Esophagus muscularis mucosa (tissue), 4 donors: ENCODE results near the gene BNIP3. TPM values are rescaled to one million over a fixed set of nuclear protein-coding genes. Genes with fewer than 3 reads are reported as not detected.

Source experiments
- DNase-seq: peaks from one replicate; pipeline ENCODE4 v3.0.0-alpha.2; 2017; ENCODE audit errors: extremely low spot score
- H3K27ac ChIP-seq, 4 donors: fragments of 200-600 bp; sonication (generic); replicated peaks in 1 of 4; 1 replicate in 3 of 4; 2 replicates in 1 of 4; pipeline ENCODE4 v1.5.1; 2016 to 2019; ENCODE audit warnings: mild to moderate bottlenecking in 1 of 4
- H3K27me3 ChIP-seq, 4 donors: fragments of 200-600 bp; sonication (generic); one replicate each; pipeline versions ENCODE4 v1.5.1 to v1.6.0; 2016 to 2019
- H3K36me3 ChIP-seq, 4 donors: fragments of 200-600 bp; sonication (generic); one replicate each; pipeline ENCODE4 v1.5.1; 2016 to 2019
- H3K4me1 ChIP-seq, 4 donors: fragments of 200-600 bp; sonication (generic); one replicate each; pipeline ENCODE4 v1.5.1; 2016 to 2019
- H3K4me3 ChIP-seq, 4 donors: fragments of 200-600 bp; sonication (generic); 1 replicate in 2 of 4; 2 replicates in 2 of 4; pipeline ENCODE4 v1.5.1; 2016 to 2019; ENCODE audit warnings: mild to moderate bottlenecking in 4 of 4, moderate library complexity in 1 of 4
- H3K9me3 ChIP-seq, 4 donors: fragments of 200-600 bp; sonication (generic); 1 replicate in 3 of 4; 2 replicates in 1 of 4; pipeline ENCODE4 v1.5.1; 2016 to 2019
- EP300 ChIP-seq: sonication (generic); formaldehyde crosslinking; IDR thresholded peaks from one replicate; pipeline ENCODE4 v1.6.1; 2017; ENCODE audit warnings: antibody characterized with exemption
- POLR2A ChIP-seq: fragments of 450-650 bp; IDR thresholded peaks from one replicate; pipeline ENCODE4 v1.6.1; 2017; ENCODE audit warnings: antibody characterized with exemption, moderate library complexity, mild to moderate bottlenecking, low read depth
- POLR2AphosphoS5 ChIP-seq, 2 donors: sonication (generic); formaldehyde crosslinking; IDR thresholded peaks; one replicate each; pipeline ENCODE4 v1.6.1; 2017; ENCODE audit warnings: antibody characterized with exemption in 2 of 2
- WGBS: methylation state at CpG from one replicate; pipeline ENCODE4 v1.1.5; 2018; 5-methylcytosine and 5-hydroxymethylcytosine counted together
- intact Hi-C: fragments of 100-400 bp; cut with DNase I; formaldehyde crosslinking; loops from one replicate; pipeline ENCODE4 v1.15.1; 2023
- total RNA-seq, 4 donors: library from RNA; depleted of rRNA; stranded (reverse); fragments of >200 nt; gene quantifications; one replicate each; pipeline versions ENCODE4 v1.1.0 to v1.2.1, GENCODE V29; 2016
- TF ChIP-seq, protein P1 (sequence below), 3 experiments: fragments of 200-600 bp in 2 of 3; fragments of 450-650 bp in 1 of 3; sonication (generic) in 2 of 3; IDR thresholded peaks; one replicate each; pipeline ENCODE4 v1.5.1; 2017 to 2019; ENCODE audit warnings: antibody characterized with exemption in 3 of 3, mild to moderate bottlenecking in 2 of 3, moderate library complexity in 1 of 3

The BNIP3 gene
- total RNA-seq, 4 donors from 2014 or later: 51.4 to 68.9 (median 62.6) TPM

DNA sequence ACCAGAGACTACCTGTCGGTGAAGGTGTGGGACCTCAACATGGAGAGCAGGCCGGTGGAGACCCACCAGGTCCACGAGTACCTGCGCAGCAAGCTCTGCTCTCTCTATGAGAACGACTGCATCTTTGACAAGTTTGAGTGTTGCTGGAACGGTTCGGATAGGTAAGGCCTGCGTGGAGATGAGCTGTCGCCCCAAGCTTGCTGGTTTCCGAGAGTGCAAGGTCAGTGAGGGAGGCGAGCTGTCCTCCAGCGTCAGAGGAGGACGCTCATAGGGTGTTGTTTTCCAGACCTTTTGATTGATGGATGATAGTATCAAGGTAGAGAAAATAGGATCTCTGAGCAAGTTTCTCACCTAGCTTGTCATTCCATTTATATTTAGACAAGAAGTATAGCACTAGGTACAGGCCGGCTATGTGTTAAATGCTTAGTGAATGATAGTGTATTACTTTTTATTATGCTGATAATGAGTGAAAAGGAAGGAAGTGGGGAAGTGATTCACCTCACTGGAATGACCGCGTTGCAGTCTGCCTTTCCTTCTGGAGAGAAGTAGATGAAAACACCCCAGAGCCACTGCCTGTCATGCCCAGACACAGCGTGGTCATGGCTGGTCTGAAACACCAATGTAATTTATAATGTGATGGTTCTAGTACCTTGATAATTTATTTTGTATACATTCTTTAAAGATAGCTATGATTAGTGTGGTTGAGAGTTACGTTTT lies 33.9 kb downstream of the BNIP3 start:
- no peak overlapping the region for H3K4me3 ChIP-seq
- TF ChIP-seq EP300 (no peak), POLR2AphosphoS5 (IDR thresholded peaks at IDR 0.05) (no peak), POLR2A (no peak)
- TF ChIP-seq, protein P1, sequence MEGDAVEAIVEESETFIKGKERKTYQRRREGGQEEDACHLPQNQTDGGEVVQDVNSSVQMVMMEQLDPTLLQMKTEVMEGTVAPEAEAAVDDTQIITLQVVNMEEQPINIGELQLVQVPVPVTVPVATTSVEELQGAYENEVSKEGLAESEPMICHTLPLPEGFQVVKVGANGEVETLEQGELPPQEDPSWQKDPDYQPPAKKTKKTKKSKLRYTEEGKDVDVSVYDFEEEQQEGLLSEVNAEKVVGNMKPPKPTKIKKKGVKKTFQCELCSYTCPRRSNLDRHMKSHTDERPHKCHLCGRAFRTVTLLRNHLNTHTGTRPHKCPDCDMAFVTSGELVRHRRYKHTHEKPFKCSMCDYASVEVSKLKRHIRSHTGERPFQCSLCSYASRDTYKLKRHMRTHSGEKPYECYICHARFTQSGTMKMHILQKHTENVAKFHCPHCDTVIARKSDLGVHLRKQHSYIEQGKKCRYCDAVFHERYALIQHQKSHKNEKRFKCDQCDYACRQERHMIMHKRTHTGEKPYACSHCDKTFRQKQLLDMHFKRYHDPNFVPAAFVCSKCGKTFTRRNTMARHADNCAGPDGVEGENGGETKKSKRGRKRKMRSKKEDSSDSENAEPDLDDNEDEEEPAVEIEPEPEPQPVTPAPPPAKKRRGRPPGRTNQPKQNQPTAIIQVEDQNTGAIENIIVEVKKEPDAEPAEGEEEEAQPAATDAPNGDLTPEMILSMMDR (IDR thresholded peaks at IDR 0.05): no peak
- H3K36me3 ChIP-seq: peaks cover 49 to 86% (median 77%) of the 10 kb centered on the region in 4 donors
- H3K4me1 ChIP-seq: peaks cover 0 to 14% (median 11%) of the 10 kb centered on the region in 4 donors
- no peak for DNase-seq
- H3K27me3 ChIP-seq: no peaks in the 10 kb centered on the region
- intact Hi-C loops: no loop called here
- 90% methylated on average over 18 of the region's 18 CpGs for WGBS
- no peak overlapping the region for H3K27ac ChIP-seq
- H3K9me3 ChIP-seq: no peaks in the 10 kb centered on the region

DNA sequence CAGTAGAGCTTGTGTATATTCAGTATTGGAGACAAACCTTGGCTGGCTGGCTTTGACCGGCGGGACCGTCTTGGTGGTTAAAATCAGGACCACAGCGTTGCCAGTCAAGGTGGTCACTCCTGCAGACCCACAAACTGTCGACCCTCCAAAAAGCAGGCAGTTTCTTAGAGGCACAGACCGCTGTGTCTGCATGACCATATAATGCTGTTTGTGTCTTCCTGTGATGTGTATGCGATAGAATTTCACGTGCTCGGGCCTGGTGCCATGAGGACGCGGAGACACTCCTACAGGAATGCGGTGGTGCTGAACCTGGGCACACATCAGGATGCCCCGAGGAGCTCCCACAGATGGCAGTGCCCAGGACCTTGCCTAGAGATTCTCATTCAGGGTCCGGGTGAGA lies 34.8 kb downstream of the BNIP3 start:
- WGBS: 92% methylated on average over 14 of the region's 14 CpGs
- Histone ChIP-seq H3K9me3 (no peaks in the 10 kb centered on the region), H3K27ac (no peak overlapping the region), H3K27me3 (no peaks in the 10 kb centered on the region), H3K4me1 (peaks cover 0 to 14% (median 11%) of the 10 kb centered on the region in 4 donors), H3K36me3 (peaks cover 49 to 91% (median 80%) of the 10 kb centered on the region in 4 donors), H3K4me3 (no peak overlapping the region)
- DNase-seq: no peak
- no peak for TF ChIP-seq POLR2A
- TF ChIP-seq, protein P1 (IDR thresholded peaks at IDR 0.05): no peak
- no peak for TF ChIP-seq POLR2AphosphoS5 (IDR thresholded peaks at IDR 0.05)
- no peak for TF ChIP-seq EP300
- intact Hi-C loops: no loop called here

- Histone ChIP-seq H3K4me3 (no peak overlapping the region), H3K27ac (peak overlapping the region in 2 of 4 donors; percentile 24 to 41), H3K9me3 (no peaks in the 10 kb centered on the region), H3K27me3 (no peaks in the 10 kb centered on the region), H3K4me1 (peaks cover 0 to 14% (median 11%) of the 10 kb centered on the region in 4 donors), H3K36me3 (peaks cover 43 to 91% (median 80%) of the 10 kb centered on the region in 4 donors)
- 82% methylated on average over 14 of the region's 14 CpGs for WGBS
- no peak for DNase-seq
- intact Hi-C loops: no loop called here
- TF ChIP-seq POLR2AphosphoS5 (IDR thresholded peaks at IDR 0.05) (peak in 1 of 2 donors; percentile 20), POLR2A (no peak)
These were observed 35.4 kb downstream of the BNIP3 start for GRCh38 chr10:131946321-131946751.

GRCh38 chr10:131944976-131945695 lies 36.6 kb downstream of the BNIP3 start:
- no peaks in the 10 kb centered on the region for H3K27me3 ChIP-seq
- DNase-seq: no peak
- H3K36me3 ChIP-seq: peaks cover 43 to 91% (median 79%) of the 10 kb centered on the region in 4 donors
- H3K27ac ChIP-seq: no peak overlapping the region
- TF ChIP-seq EP300 (no peak), POLR2A (no peak)
- TF ChIP-seq, protein P1 (IDR thresholded peaks at IDR 0.05): no peak
- no peak overlapping the region for H3K4me3 ChIP-seq
- intact Hi-C loops: no loop called here
- WGBS: 93% methylated on average over 25 of the region's 28 CpGs
- no peaks in the 10 kb centered on the region for H3K9me3 ChIP-seq
- peaks cover 0 to 14% (median 11%) of the 10 kb centered on the region in 4 donors for H3K4me1 ChIP-seq

- Histone ChIP-seq H3K4me1 (peaks cover 0 to 14% (median 11%) of the 10 kb centered on the region in 4 donors), H3K36me3 (peaks cover 38 to 94% (median 78%) of the 10 kb centered on the region in 4 donors), H3K4me3 (no peak overlapping the region), H3K27ac (no peak overlapping the region), H3K27me3 (no peaks in the 10 kb centered on the region), H3K9me3 (no peaks in the 10 kb centered on the region)
- no peak for TF ChIP-seq EP300
- TF ChIP-seq POLR2AphosphoS5 (IDR thresholded peaks at IDR 0.05): no peak
- TF ChIP-seq, protein P1 (IDR thresholded peaks at IDR 0.05): no peak
- TF ChIP-seq POLR2A: no peak
- no peak for DNase-seq
- intact Hi-C loops: no loop called here
- 77% methylated on average over 4 of the region's 4 CpGs for WGBS
These were observed 37.3 kb downstream of the BNIP3 start for GRCh38 chr10:131944412-131944811.
